K562 (cell line): Measurements from ENCODE around the gene GEMIN2. TPM values are rescaled to one million over a fixed set of nuclear protein-coding genes. Genes with fewer than 3 reads are reported as not detected.

ENCODE experiments used
- CHD1 ChIP-seq: fragments of 200-600 bp; sonication (generic); IDR thresholded peaks from one replicate; pipeline ENCODE4 v1.6.1; 2012; ENCODE audit warnings: mild to moderate bottlenecking, moderate library complexity, low read length, inconsistent platforms
- HDAC2 ChIP-seq: fragments of 450-650 bp; IDR thresholded peaks from 2 replicates; pipeline ENCODE4 v1.6.1; 2016; ENCODE audit warnings: mild to moderate bottlenecking
- NBN ChIP-seq: fragments of 450-650 bp; IDR thresholded peaks from 2 replicates; pipeline ENCODE4 v1.6.1; 2016; ENCODE audit warnings: low read depth, mild to moderate bottlenecking
- RAD21 ChIP-seq, 2 experiments: fragments of 250-450 bp in 1 of 2; fragments of 450-650 bp in 1 of 2; sonication (Bioruptor Pico) in 1 of 2; formaldehyde crosslinking in 1 of 2; IDR thresholded peaks in 1 of 2; conservative IDR thresholded peaks in 1 of 2; 2 replicates each; pipeline versions ENCODE4 v1.4.0 to v1.8.0; 2020 to 2022; ENCODE audit warnings: mild to moderate bottlenecking in 2 of 2, moderate library complexity in 1 of 2
- REST ChIP-seq, 2 experiments: fragments of 450-650 bp; formaldehyde crosslinking in 1 of 2; IDR thresholded peaks; 2 replicates each; pipeline versions ENCODE4 v1.4.0 to v1.6.1; 2014 to 2020; ENCODE audit warnings: mild to moderate bottlenecking in 2 of 2, borderline replicate concordance in 1 of 2, low read depth in 1 of 2
- SMAD3 ChIP-seq: fragments of 450-650 bp; formaldehyde crosslinking; conservative IDR thresholded peaks from 2 replicates; pipeline ENCODE4 v1.4.0; 2020; ENCODE audit warnings: mild to moderate bottlenecking
- TAF9B ChIP-seq: fragments of 450-650 bp; IDR thresholded peaks from 2 replicates; pipeline ENCODE4 v1.6.1; 2018; ENCODE audit warnings: mild to moderate bottlenecking; ENCODE audit not compliant: partially characterized antibody
- polyA plus RNA-seq, 8 experiments: library from polyadenylated mRNA; depleted of rRNA in 4 of 8; stranded (reverse) in 5 of 8; unstranded in 3 of 8; fragments of >200 nt; fragmentation: Nextera tagmentation in 2 of 8; fragmentation: Illumina TruSeq in 1 of 8; extraction: Ambion mirVana in 2 of 8; extraction: Trizol in 1 of 8; gene quantifications; 2 replicates each; pipeline versions ENCODE4 v1.2.1 to v1.2.3, GENCODE V29; 2011 to 2014; ENCODE audit warnings: inconsistent platforms in 1 of 8, missing spikeins in 1 of 8
- total RNA-seq, 7 experiments: library from RNA; depleted of rRNA in 6 of 7; stranded (reverse); fragments of >200 nt in 6 of 7; fragmentation: Illumina TruSeq in 2 of 7; extraction: Trizol in 2 of 7; gene quantifications; 2 replicates each; pipeline versions ENCODE4 v1.2.1 to v1.2.3, GENCODE V29; 2011 to 2021; ENCODE audit warnings: low replicate concordance in 1 of 7

GEMIN2 gene
- total and polyA plus RNA-seq, 9 of the 15 experiments (the other 6 are each of a cell fraction or from before 2014, with no cell fraction given), result 23.0 to 87.6 (median 45.5) TPM

- TF ChIP-seq RAD21 (CRISPR knock-in tag; conservative IDR thresholded peaks at IDR 0.05 in 1 of 2, IDR thresholded peaks at IDR 0.05 in 1 of 2) (peak; percentile 49 to 79), HDAC2 (no peak), TAF9B (peak; percentile 15), NBN (no peak), CHD1 (no peak), REST (IDR thresholded peaks at IDR 0.05; ENCODE audit: borderline replicate concordance) (peak; percentile 57; the same call in 1 of the 2 replicates), REST (CRISPR knock-in tag; IDR thresholded peaks at IDR 0.05; ENCODE audit: low read depth) (no peak), SMAD3 (CRISPR knock-in tag) (no peak)
These were observed 6.5 kb upstream of the GEMIN2 start (continued) for GRCh38 chr14:39107591-39107996.
